Astrocyte (in vitro differentiated cells and primary cell): ENCODE results near the gene RPS6KA1. TPM values are rescaled to one million over a fixed set of nuclear protein-coding genes. Genes with fewer than 3 reads are reported as not detected.

Source experiments
- DNase-seq: peaks from one replicate; pipeline ENCODE4 v3.0.0-alpha.2; 2010; ENCODE audit warnings: low read depth
- FAIRE-seq: peaks from 2 replicates; lab custom pipeline; 2011; peaks lifted over from hg19 to GRCh38; lab: Jason Lieb, UNC
- H2AFZ ChIP-seq: 2 replicates; pipeline ENCODE4 v1.6.0; 2012; ENCODE audit warnings: low read depth, low read length, inconsistent platforms
- H3K27ac ChIP-seq: 2 replicates; pipeline ENCODE4 v1.5.1; 2011; ENCODE audit warnings: low read depth, low read length, inconsistent platforms
- H3K27me3 ChIP-seq: 2 replicates; pipeline ENCODE4 v1.6.0; 2011; ENCODE audit warnings: low read length, inconsistent platforms; ENCODE audit not compliant: insufficient read depth
- H3K36me3 ChIP-seq: 2 replicates; pipeline ENCODE4 v1.5.1; 2011; ENCODE audit warnings: low read length, inconsistent platforms; ENCODE audit not compliant: insufficient read depth
- H3K4me1 ChIP-seq: 2 replicates; pipeline ENCODE4 v1.5.1; 2011; ENCODE audit warnings: low read length, inconsistent platforms; ENCODE audit not compliant: insufficient read depth
- H3K4me2 ChIP-seq: 2 replicates; pipeline ENCODE4 v1.6.0; 2012; ENCODE audit warnings: low read length, inconsistent platforms
- H3K4me3 ChIP-seq: 2 replicates; pipeline ENCODE4 v1.5.1; 2011; ENCODE audit warnings: low read depth, mild to moderate bottlenecking, low read length, inconsistent platforms; ENCODE audit not compliant: insufficient read depth
- H3K79me2 ChIP-seq: 2 replicates; pipeline ENCODE4 v1.6.0; 2012; ENCODE audit warnings: mild to moderate bottlenecking, low read length, inconsistent platforms; ENCODE audit not compliant: insufficient read depth
- H3K9ac ChIP-seq: 2 replicates; pipeline ENCODE4 v1.6.0; 2012; ENCODE audit warnings: mild to moderate bottlenecking, low read length, inconsistent platforms
- H3K9me3 ChIP-seq: 2 replicates; pipeline ENCODE4 v1.5.1; 2012; ENCODE audit warnings: low read depth, mild to moderate bottlenecking, low read length, inconsistent platforms; ENCODE audit not compliant: insufficient read depth
- H4K20me1 ChIP-seq: 2 replicates; pipeline ENCODE4 v1.6.0; 2012; ENCODE audit warnings: low read length, inconsistent platforms; ENCODE audit not compliant: insufficient read depth
- H3K27ac Mint-ChIP-seq: one replicate; pipeline ENCODE4 v1.8.0; 2021; ENCODE audit warnings: mild to moderate bottlenecking, mixed read lengths; ENCODE audit not compliant: unreplicated experiment
- H3K27me3 Mint-ChIP-seq: one replicate; pipeline ENCODE4 v1.8.0; 2021; ENCODE audit warnings: low read depth, mixed read lengths; ENCODE audit not compliant: unreplicated experiment
- H3K36me3 Mint-ChIP-seq: one replicate; pipeline ENCODE4 v1.8.0; 2021; ENCODE audit warnings: low read depth, mixed read lengths; ENCODE audit not compliant: unreplicated experiment
- H3K4me1 Mint-ChIP-seq: one replicate; pipeline ENCODE4 v1.8.0; 2021; ENCODE audit warnings: low read depth, mixed read lengths; ENCODE audit not compliant: unreplicated experiment
- H3K4me3 Mint-ChIP-seq: one replicate; pipeline ENCODE4 v1.8.0; 2021; ENCODE audit warnings: mild to moderate bottlenecking, moderate library complexity, mixed read lengths; ENCODE audit not compliant: unreplicated experiment
- H3K9me3 Mint-ChIP-seq: one replicate; pipeline ENCODE4 v1.8.0; 2021; ENCODE audit warnings: mild to moderate bottlenecking, mixed read lengths; ENCODE audit not compliant: unreplicated experiment
- EZH2 ChIP-seq: IDR thresholded peaks from 2 replicates; pipeline ENCODE4 v1.6.1; 2012; ENCODE audit warnings: mild to moderate bottlenecking, low read length, inconsistent platforms; ENCODE audit not compliant: insufficient read depth
- total RNA-seq: library from RNA; stranded (reverse); gene quantifications from 2 replicates; pipeline ENCODE4 v1.2.1, GENCODE V29; 2021
- TF ChIP-seq, protein P1 (sequence below): IDR thresholded peaks from 2 replicates; pipeline ENCODE4 v1.5.1; 2011; ENCODE audit warnings: low read depth, mild to moderate bottlenecking, inconsistent platforms, low read length, moderate library complexity; ENCODE audit not compliant: insufficient read depth

Gene RPS6KA1
- total RNA-seq, 1 donor from 2014 or later, result 11.8 TPM

DNA sequence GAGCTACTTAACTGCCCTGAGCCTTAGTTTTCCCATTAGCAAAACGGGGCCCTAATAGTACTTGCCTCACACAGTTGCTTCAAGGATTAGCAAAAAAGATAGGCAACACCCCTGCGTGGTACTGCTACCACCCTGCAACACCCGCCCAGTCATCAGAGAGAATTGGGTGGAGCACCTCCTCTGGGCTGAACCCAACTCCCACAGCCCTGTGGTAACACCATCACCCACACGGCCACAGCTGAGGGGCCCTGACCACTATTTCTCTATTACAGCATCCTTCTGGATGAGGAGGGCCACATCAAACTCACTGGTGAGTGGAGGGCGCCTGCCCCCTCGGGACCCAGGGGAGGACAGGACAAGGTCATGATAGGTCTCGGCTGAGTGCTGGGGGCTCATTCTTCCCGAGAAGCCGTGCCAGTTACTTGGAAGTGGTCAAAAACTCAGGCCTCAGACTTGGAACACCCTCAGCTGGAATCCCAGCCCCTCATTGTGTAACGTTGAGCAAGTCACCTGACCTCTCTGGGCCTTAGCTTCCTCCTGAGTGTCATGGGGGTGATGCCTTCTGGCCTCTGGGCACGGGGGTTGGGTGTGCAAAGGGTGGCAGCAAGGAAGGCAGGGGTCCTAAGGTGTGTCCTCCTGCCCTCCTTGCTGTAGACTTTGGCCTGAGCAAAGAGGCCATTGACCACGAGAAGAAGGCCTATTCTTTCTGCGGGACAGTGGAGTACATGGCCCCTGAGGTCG, 24.6 kb downstream of the RPS6KA1 start:
- no peaks in the 10 kb centered on the region for H4K20me1 ChIP-seq
- H3K36me3 Mint-ChIP-seq, result peaks cover 11% of the 10 kb centered on the region
- peaks cover 10% of the 10 kb centered on the region for H3K4me1 Mint-ChIP-seq
- H3K27ac ChIP-seq, result no peak overlapping the region
- H3K27me3 Mint-ChIP-seq, result peaks cover 2% of the 10 kb centered on the region
- H3K27ac Mint-ChIP-seq, result no peak overlapping the region
- no peaks in the 10 kb centered on the region for H3K27me3 ChIP-seq
- no peak for DNase-seq
- H3K79me2 ChIP-seq, result no peaks in the 10 kb centered on the region
- H3K36me3 ChIP-seq, result no peaks in the 10 kb centered on the region
- no peak overlapping the region for H3K4me3 Mint-ChIP-seq
- H3K9me3 ChIP-seq, result no peaks in the 10 kb centered on the region
- no peak overlapping the region for H3K4me2 ChIP-seq
- H2AFZ ChIP-seq, result no peak overlapping the region
- TF ChIP-seq EZH2, result no peak
- TF ChIP-seq, protein P1, sequence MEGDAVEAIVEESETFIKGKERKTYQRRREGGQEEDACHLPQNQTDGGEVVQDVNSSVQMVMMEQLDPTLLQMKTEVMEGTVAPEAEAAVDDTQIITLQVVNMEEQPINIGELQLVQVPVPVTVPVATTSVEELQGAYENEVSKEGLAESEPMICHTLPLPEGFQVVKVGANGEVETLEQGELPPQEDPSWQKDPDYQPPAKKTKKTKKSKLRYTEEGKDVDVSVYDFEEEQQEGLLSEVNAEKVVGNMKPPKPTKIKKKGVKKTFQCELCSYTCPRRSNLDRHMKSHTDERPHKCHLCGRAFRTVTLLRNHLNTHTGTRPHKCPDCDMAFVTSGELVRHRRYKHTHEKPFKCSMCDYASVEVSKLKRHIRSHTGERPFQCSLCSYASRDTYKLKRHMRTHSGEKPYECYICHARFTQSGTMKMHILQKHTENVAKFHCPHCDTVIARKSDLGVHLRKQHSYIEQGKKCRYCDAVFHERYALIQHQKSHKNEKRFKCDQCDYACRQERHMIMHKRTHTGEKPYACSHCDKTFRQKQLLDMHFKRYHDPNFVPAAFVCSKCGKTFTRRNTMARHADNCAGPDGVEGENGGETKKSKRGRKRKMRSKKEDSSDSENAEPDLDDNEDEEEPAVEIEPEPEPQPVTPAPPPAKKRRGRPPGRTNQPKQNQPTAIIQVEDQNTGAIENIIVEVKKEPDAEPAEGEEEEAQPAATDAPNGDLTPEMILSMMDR, result no peak
- no peaks in the 10 kb centered on the region for H3K9me3 Mint-ChIP-seq
- no peak overlapping the region for H3K9ac ChIP-seq
- H3K4me3 ChIP-seq, result no peak overlapping the region
- peaks cover 10% of the 10 kb centered on the region for H3K4me1 ChIP-seq
- no peak for FAIRE-seq

DNA sequence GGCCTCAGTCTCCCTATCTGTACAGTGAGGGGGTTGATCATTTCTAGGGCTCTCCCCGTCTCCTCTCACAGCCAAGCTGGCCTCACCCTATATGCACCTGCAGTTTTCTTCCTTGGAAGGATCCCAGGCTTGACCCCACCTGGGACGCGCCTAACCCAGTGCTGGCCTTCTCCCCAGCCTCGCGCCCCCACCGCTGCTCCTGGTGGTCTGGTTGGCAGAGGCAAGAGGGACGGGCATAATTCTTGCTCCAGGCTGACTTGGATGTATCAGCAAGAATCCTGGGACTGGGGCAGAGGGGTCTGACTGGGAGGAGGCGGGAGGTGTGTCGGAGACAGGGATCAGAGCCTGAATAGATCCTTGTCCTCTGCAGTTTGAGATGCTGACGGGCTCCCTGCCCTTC, 25.2 kb downstream of the RPS6KA1 start:
- no peak for DNase-seq
- no peak overlapping the region for H3K4me2 ChIP-seq
- no peaks in the 10 kb centered on the region for H3K9me3 Mint-ChIP-seq

More for the DNA sequence above, 25.2 kb downstream of the RPS6KA1 start:
- peaks cover 11% of the 10 kb centered on the region for H3K36me3 Mint-ChIP-seq
- Histone ChIP-seq H3K36me3 (no peaks in the 10 kb centered on the region), H3K4me3 (no peak overlapping the region), H4K20me1 (no peaks in the 10 kb centered on the region), H3K79me2 (no peaks in the 10 kb centered on the region), H3K9ac (no peak overlapping the region), H3K4me1 (peaks cover 10% of the 10 kb centered on the region), H3K27ac (no peak overlapping the region), H3K9me3 (no peaks in the 10 kb centered on the region), H3K27me3 (no peaks in the 10 kb centered on the region), H2AFZ (no peak overlapping the region)
- H3K4me1 Mint-ChIP-seq, result peaks cover 10% of the 10 kb centered on the region
- no peak overlapping the region for H3K4me3 Mint-ChIP-seq
- H3K27ac Mint-ChIP-seq, result no peak overlapping the region
- TF ChIP-seq, protein P1, result no peak
- TF ChIP-seq EZH2, result no peak
- no peak for FAIRE-seq
- peaks cover 2% of the 10 kb centered on the region for H3K27me3 Mint-ChIP-seq
